GM12878 (cell line): ENCODE measurements around the gene FAM171A1. TPM values are rescaled to one million over a fixed set of nuclear protein-coding genes. Genes with fewer than 3 reads are reported as not detected.

Experiments
- ATAC-seq: fragments of 200-7000 bp; cut with Tn5 transposase; 3 replicates; pipeline ENCODE4 v1.9.1; 2020; ENCODE audit warnings: mild to moderate bottlenecking, moderate library complexity
- BruUV-seq: library from RNA; stranded (reverse); fragments of 400-500 nt; replicated peaks from 2 replicates; lab custom pipeline; 2021; lab: Mats Ljungman, UMichigan
- CTCF ChIA-PET: fragments of 300-600 bp; sonication (Branson Sonifier 250); formaldehyde crosslinking; extraction: SDS; loops from one replicate; lab custom pipeline; 2021; ENCODE audit warnings: inconsistent platforms; lab: Yijun Ruan, JAX
- POLR2A ChIA-PET: fragments of 350-600 bp; formaldehyde crosslinking; extraction: SDS; loops from one replicate; lab custom pipeline; 2021; ENCODE audit warnings: inconsistent platforms; lab: Charles Lee
- RAD21 ChIA-PET: fragments of 300-600 bp; sonication (Branson Sonifier 250); formaldehyde crosslinking; loops from one replicate; lab custom pipeline; 2023; ENCODE audit warnings: antibody characterized with exemption; ENCODE audit not compliant: unreplicated experiment; lab: Charles Lee
- SMC1A ChIA-PET: fragments of 300-600 bp; sonication (Branson Sonifier 250); formaldehyde crosslinking; loops from one replicate; lab custom pipeline; 2023; ENCODE audit not compliant: unreplicated experiment, uncharacterized antibody; lab: Charles Lee
- DNase-seq: peaks from one replicate; pipeline ENCODE4 v3.0.0-alpha.2; 2011; ENCODE audit warnings: low read depth, low spot score
- FAIRE-seq: peaks from 3 replicates; lab custom pipeline; 2011; peaks lifted over from hg19 to GRCh38; lab: Jason Lieb, UNC
- H2AFZ ChIP-seq: 2 replicates; pipeline ENCODE4 v1.6.0; 2011; ENCODE audit warnings: low read depth, low read length, control low read depth; ENCODE audit not compliant: control insufficient read depth
- H3K27ac ChIP-seq: 2 replicates; pipeline ENCODE4 v1.5.1; 2011; ENCODE audit warnings: control low read depth; ENCODE audit not compliant: control insufficient read depth, insufficient read depth
- H3K27me3 ChIP-seq, 2 experiments: replicated peaks in 1 of 2; 2 replicates each; pipeline versions ENCODE4 v1.6.0 to v1.6.1; 2011; ENCODE audit warnings: low read length in 1 of 2; ENCODE audit not compliant: control insufficient read depth in 2 of 2, insufficient read depth in 2 of 2
- H3K36me3 ChIP-seq, 2 experiments: 2 replicates each; pipeline ENCODE4 v1.5.1; 2011; ENCODE audit warnings: low read length in 1 of 2; ENCODE audit not compliant: control insufficient read depth in 2 of 2, insufficient read depth in 2 of 2
- H3K4me1 ChIP-seq: 2 replicates; pipeline ENCODE4 v1.6.1; 2011; ENCODE audit warnings: mild to moderate bottlenecking, low read length, moderate library complexity, mixed read lengths; ENCODE audit not compliant: control insufficient read depth, insufficient read depth
- H3K4me2 ChIP-seq: 2 replicates; pipeline ENCODE4 v1.6.0; 2011; ENCODE audit warnings: control low read depth; ENCODE audit not compliant: control insufficient read depth, insufficient read depth
- H3K4me3 ChIP-seq: fragments of 200-600 bp; sonication (generic); 2 replicates; pipeline ENCODE4 v1.5.1; 2016
- H3K79me2 ChIP-seq: 2 replicates; pipeline ENCODE4 v1.6.0; 2011; ENCODE audit warnings: low read length; ENCODE audit not compliant: control insufficient read depth, insufficient read depth
- H3K9ac ChIP-seq: 2 replicates; pipeline ENCODE4 v1.8.0; 2011; ENCODE audit warnings: low read length, control low read depth, mixed read lengths; ENCODE audit not compliant: control insufficient read depth, insufficient read depth
- H3K9me3 ChIP-seq: replicated peaks from 3 replicates; pipeline ENCODE4 v1.5.1; 2011; ENCODE audit warnings: mild to moderate bottlenecking, low read length; ENCODE audit not compliant: control insufficient read depth, insufficient read depth
- H4K20me1 ChIP-seq: 2 replicates; pipeline ENCODE4 v1.6.0; 2011; ENCODE audit not compliant: control insufficient read depth, insufficient read depth
- CBX3 ChIP-seq: fragments of 200-600 bp; sonication (generic); IDR thresholded peaks from 2 replicates; pipeline ENCODE4 v1.6.1; 2016; ENCODE audit warnings: low read depth, borderline replicate concordance
- IKZF1 ChIP-seq: fragments of 450-650 bp; conservative IDR thresholded peaks from 2 replicates; pipeline ENCODE4 v1.6.1; 2017; ENCODE audit warnings: antibody characterized with exemption, mild to moderate bottlenecking
- JUNB ChIP-seq: IDR thresholded peaks from 2 replicates; pipeline ENCODE4 v1.6.1; 2016; ENCODE audit warnings: antibody characterized with exemption, mild to moderate bottlenecking
- NFIC ChIP-seq: IDR thresholded peaks from 2 replicates; pipeline ENCODE4 v1.6.1; 2012; ENCODE audit warnings: low read depth, mild to moderate bottlenecking, inconsistent platforms, low read length, moderate library complexity
- WGBS: methylation state at CpG from one replicate; pipeline ENCODE4 v1.1.6; 2016; ENCODE audit warnings: low lambda C conversion rate; ENCODE audit not compliant: insufficient replicate concordance, insufficient coverage; ENCODE audit errors: missing lambda C conversion rate; 5-methylcytosine and 5-hydroxymethylcytosine counted together
- in situ Hi-C: fragments of 300-500 bp; cut with MboI; formaldehyde crosslinking; loops from 9 replicates; pipeline ENCODE4 v1.14.3; 2018; ENCODE audit warnings: mixed read lengths
- intact Hi-C: fragments of 100-400 bp; cut with micrococcal nuclease; formaldehyde crosslinking; loops from one replicate; pipeline ENCODE4 v1.14.2; 2022; ENCODE audit not compliant: unreplicated experiment
- polyA plus RNA-seq, 11 experiments: library from polyadenylated mRNA; depleted of rRNA in 4 of 11; unstranded in 6 of 11; stranded (reverse) in 5 of 11; fragments of >200 nt; fragmentation: Nextera tagmentation in 4 of 11; fragmentation: Illumina TruSeq in 1 of 11; extraction: Ambion mirVana in 4 of 11; extraction: Trizol in 1 of 11; gene quantifications; 1 replicate in 1 of 11; 2 replicates in 10 of 11; pipeline versions ENCODE4 v1.2.1 to v1.2.3, GENCODE V29; 2011 to 2016; ENCODE audit warnings: inconsistent platforms in 2 of 11, missing spikeins in 2 of 11, low read depth in 1 of 11
- total RNA-seq, 4 experiments: library from RNA; depleted of rRNA in 3 of 4; stranded (reverse); fragments of >200 nt in 3 of 4; fragmentation: Illumina TruSeq in 1 of 4; extraction: Trizol in 1 of 4; gene quantifications; 2 replicates each; pipeline versions ENCODE4 v1.2.1 to v1.2.3, GENCODE V29; 2013 to 2021
- TF ChIP-seq, protein P1 (sequence below): IDR thresholded peaks from 2 replicates; pipeline ENCODE4 v1.6.1; 2012; ENCODE audit warnings: low read depth, low read length, improper control_type of control experiment
- TF ChIP-seq, protein P2 (sequence below): fragments of 450-650 bp; formaldehyde crosslinking; IDR thresholded peaks from 2 replicates; pipeline ENCODE4 v1.4.0; 2020; ENCODE audit warnings: mild to moderate bottlenecking, moderate library complexity
- TF ChIP-seq, protein P3 (sequence below), 3 experiments: IDR thresholded peaks in 2 of 3; conservative IDR thresholded peaks in 1 of 3; 2 replicates each; pipeline ENCODE4 v1.5.1; 2011; ENCODE audit warnings: low read depth in 3 of 3, low read length in 3 of 3, mild to moderate bottlenecking in 3 of 3, control low read depth in 2 of 3, moderate library complexity in 2 of 3, inconsistent platforms in 1 of 3, mixed read lengths in 1 of 3; ENCODE audit not compliant: control insufficient read depth in 2 of 3, insufficient read depth in 1 of 3; ENCODE audit errors: extremely low read depth in 1 of 3
- TF ChIP-seq, protein P4 (sequence below): fragments of 150-350 bp; IDR thresholded peaks from 2 replicates; pipeline ENCODE4 v1.6.1; 2014; ENCODE audit warnings: mild to moderate bottlenecking, low read depth, low read length
- TF ChIP-seq, protein P5 (sequence below): fragments of 450-650 bp; formaldehyde crosslinking; IDR thresholded peaks from 2 replicates; pipeline ENCODE4 v1.5.0; 2022; ENCODE audit warnings: mild to moderate bottlenecking, missing genetic modification characterization

FAM171A1 gene
- total and polyA plus RNA-seq, 10 of the 15 experiments (the other 5 are each of a cell fraction or from before 2014, with no cell fraction given) = 0.05 to 0.28 (median 0.10) TPM; not detected in 1

DNA sequence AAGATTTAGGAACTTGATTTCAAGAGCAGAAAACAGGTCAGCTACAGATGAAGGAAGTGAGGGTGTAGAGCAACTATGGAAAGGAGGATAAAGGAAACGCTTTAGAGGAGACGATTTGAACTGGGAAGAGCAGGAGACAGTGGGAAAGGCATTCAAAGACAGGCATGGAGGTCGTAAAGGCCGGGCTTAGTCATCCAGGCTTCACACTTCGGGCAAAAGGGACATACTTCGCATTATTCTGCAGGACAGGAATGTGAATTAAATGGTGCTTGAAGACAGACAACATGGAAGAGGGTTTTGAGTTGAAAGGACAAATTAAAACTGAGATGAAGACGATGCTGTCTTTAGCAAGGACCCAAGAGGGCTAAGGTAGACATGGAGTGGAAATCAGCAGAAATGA, 8.1 kb downstream of the FAM171A1 start:
- Histone ChIP-seq H3K27me3 (peaks cover 3 to 10% of the 10 kb centered on the region in 2 experiments; a peak in 3 of 4 replicates), H3K4me2 (no peak overlapping the region), H3K4me3 (no peak overlapping the region), H3K9ac (no peak overlapping the region), H2AFZ (no peak overlapping the region), H3K4me1 (no peaks in the 10 kb centered on the region), H4K20me1 (no peaks in the 10 kb centered on the region), H3K79me2 (no peaks in the 10 kb centered on the region), H3K9me3 (no peaks in the 10 kb centered on the region), H3K27ac (no peak overlapping the region), H3K36me3 (no peaks in the 10 kb centered on the region)
- CTCF ChIA-PET = no interaction called here
- DNase-seq (no peak), FAIRE-seq (no peak), ATAC-seq (no peak)
- BruUV-seq = no TSS peak
- in situ Hi-C loops = no loop called here
- POLR2A ChIA-PET = no interaction called here
- TF ChIP-seq, protein P1, sequence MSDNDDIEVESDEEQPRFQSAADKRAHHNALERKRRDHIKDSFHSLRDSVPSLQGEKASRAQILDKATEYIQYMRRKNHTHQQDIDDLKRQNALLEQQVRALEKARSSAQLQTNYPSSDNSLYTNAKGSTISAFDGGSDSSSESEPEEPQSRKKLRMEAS = no peak
- TF ChIP-seq, protein P2, sequence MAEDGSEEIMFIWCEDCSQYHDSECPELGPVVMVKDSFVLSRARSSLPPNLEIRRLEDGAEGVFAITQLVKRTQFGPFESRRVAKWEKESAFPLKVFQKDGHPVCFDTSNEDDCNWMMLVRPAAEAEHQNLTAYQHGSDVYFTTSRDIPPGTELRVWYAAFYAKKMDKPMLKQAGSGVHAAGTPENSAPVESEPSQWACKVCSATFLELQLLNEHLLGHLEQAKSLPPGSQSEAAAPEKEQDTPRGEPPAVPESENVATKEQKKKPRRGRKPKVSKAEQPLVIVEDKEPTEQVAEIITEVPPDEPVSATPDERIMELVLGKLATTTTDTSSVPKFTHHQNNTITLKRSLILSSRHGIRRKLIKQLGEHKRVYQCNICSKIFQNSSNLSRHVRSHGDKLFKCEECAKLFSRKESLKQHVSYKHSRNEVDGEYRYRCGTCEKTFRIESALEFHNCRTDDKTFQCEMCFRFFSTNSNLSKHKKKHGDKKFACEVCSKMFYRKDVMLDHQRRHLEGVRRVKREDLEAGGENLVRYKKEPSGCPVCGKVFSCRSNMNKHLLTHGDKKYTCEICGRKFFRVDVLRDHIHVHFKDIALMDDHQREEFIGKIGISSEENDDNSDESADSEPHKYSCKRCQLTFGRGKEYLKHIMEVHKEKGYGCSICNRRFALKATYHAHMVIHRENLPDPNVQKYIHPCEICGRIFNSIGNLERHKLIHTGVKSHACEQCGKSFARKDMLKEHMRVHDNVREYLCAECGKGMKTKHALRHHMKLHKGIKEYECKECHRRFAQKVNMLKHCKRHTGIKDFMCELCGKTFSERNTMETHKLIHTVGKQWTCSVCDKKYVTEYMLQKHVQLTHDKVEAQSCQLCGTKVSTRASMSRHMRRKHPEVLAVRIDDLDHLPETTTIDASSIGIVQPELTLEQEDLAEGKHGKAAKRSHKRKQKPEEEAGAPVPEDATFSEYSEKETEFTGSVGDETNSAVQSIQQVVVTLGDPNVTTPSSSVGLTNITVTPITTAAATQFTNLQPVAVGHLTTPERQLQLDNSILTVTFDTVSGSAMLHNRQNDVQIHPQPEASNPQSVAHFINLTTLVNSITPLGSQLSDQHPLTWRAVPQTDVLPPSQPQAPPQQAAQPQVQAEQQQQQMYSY (CRISPR knock-in tag) = no peak
- TF ChIP-seq, protein P3, sequence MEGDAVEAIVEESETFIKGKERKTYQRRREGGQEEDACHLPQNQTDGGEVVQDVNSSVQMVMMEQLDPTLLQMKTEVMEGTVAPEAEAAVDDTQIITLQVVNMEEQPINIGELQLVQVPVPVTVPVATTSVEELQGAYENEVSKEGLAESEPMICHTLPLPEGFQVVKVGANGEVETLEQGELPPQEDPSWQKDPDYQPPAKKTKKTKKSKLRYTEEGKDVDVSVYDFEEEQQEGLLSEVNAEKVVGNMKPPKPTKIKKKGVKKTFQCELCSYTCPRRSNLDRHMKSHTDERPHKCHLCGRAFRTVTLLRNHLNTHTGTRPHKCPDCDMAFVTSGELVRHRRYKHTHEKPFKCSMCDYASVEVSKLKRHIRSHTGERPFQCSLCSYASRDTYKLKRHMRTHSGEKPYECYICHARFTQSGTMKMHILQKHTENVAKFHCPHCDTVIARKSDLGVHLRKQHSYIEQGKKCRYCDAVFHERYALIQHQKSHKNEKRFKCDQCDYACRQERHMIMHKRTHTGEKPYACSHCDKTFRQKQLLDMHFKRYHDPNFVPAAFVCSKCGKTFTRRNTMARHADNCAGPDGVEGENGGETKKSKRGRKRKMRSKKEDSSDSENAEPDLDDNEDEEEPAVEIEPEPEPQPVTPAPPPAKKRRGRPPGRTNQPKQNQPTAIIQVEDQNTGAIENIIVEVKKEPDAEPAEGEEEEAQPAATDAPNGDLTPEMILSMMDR (IDR thresholded peaks at IDR 0.05 in 2 of 3, conservative IDR thresholded peaks at IDR 0.05 in 1 of 3; ENCODE audit: control insufficient read depth in 2 of 3, extremely low read depth in 1 of 3, insufficient read depth in 1 of 3, low read depth in 3 of 3, low read length in 3 of 3) = no peak
- TF ChIP-seq NFIC (no peak), JUNB (no peak), IKZF1 (no peak), CBX3 (no peak)
- TF ChIP-seq, protein P4, sequence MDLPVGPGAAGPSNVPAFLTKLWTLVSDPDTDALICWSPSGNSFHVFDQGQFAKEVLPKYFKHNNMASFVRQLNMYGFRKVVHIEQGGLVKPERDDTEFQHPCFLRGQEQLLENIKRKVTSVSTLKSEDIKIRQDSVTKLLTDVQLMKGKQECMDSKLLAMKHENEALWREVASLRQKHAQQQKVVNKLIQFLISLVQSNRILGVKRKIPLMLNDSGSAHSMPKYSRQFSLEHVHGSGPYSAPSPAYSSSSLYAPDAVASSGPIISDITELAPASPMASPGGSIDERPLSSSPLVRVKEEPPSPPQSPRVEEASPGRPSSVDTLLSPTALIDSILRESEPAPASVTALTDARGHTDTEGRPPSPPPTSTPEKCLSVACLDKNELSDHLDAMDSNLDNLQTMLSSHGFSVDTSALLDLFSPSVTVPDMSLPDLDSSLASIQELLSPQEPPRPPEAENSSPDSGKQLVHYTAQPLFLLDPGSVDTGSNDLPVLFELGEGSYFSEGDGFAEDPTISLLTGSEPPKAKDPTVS = no peak
- TF ChIP-seq, protein P5, sequence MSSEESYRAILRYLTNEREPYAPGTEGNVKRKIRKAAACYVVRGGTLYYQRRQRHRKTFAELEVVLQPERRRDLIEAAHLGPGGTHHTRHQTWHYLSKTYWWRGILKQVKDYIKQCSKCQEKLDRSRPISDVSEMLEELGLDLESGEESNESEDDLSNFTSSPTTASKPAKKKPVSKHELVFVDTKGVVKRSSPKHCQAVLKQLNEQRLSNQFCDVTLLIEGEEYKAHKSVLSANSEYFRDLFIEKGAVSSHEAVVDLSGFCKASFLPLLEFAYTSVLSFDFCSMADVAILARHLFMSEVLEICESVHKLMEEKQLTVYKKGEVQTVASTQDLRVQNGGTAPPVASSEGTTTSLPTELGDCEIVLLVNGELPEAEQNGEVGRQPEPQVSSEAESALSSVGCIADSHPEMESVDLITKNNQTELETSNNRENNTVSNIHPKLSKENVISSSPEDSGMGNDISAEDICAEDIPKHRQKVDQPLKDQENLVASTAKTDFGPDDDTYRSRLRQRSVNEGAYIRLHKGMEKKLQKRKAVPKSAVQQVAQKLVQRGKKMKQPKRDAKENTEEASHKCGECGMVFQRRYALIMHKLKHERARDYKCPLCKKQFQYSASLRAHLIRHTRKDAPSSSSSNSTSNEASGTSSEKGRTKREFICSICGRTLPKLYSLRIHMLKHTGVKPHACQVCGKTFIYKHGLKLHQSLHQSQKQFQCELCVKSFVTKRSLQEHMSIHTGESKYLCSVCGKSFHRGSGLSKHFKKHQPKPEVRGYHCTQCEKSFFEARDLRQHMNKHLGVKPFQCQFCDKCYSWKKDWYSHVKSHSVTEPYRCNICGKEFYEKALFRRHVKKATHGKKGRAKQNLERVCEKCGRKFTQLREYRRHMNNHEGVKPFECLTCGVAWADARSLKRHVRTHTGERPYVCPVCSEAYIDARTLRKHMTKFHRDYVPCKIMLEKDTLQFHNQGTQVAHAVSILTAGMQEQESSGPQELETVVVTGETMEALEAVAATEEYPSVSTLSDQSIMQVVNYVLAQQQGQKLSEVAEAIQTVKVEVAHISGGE (CRISPR knock-in tag) = no peak
- RAD21 ChIA-PET = no interaction called here
- SMC1A ChIA-PET = no interaction called here
- WGBS = 30% methylated on average over 7 of the region's 7 CpGs
- intact Hi-C loops = no loop called here
